Activated naive CD4-positive, alpha-beta T cell treated with anti-CD3 and anti-CD28 coated beads, Interleukin-2, amount 50 U/mL, for 72 hours (primary cell): ENCODE results near the gene PJA2. TPM values are rescaled to one million over a fixed set of nuclear protein-coding genes. Genes with fewer than 3 reads are reported as not detected.

Experiments
- ATAC-seq, 2 donors: fragments of 150-1000 bp; cut with Tn5 transposase; 2 replicates each; pipeline ENCODE4 v1.10.0; 2021; ENCODE audit warnings: mild to moderate bottlenecking in 2 of 2, moderate library complexity in 2 of 2
- DNase-seq, 2 donors: peaks; one replicate each; pipeline ENCODE4 v3.0.0; 2021 to 2022; ENCODE audit warnings: low spot score in 2 of 2
- H3K27ac Mint-ChIP-seq, 2 donors: one replicate each; pipeline ENCODE4 v1.8.0; 2022; ENCODE audit warnings: mild to moderate bottlenecking in 2 of 2, mixed read lengths in 2 of 2
- H3K36me3 Mint-ChIP-seq, 2 donors: one replicate each; pipeline ENCODE4 v1.8.0; 2022; ENCODE audit warnings: mixed read lengths in 2 of 2
- H3K9me3 Mint-ChIP-seq, 2 donors: one replicate each; pipeline ENCODE4 v1.8.0; 2022; ENCODE audit warnings: mixed read lengths in 2 of 2
- total RNA-seq, 2 donors: library from RNA; stranded (reverse); gene quantifications; one replicate each; pipeline ENCODE4 v1.2.3, GENCODE V29; 2022

Gene PJA2
- total RNA-seq, 2 donors from 2014 or later: 63.6 to 64.5 TPM

DNA sequence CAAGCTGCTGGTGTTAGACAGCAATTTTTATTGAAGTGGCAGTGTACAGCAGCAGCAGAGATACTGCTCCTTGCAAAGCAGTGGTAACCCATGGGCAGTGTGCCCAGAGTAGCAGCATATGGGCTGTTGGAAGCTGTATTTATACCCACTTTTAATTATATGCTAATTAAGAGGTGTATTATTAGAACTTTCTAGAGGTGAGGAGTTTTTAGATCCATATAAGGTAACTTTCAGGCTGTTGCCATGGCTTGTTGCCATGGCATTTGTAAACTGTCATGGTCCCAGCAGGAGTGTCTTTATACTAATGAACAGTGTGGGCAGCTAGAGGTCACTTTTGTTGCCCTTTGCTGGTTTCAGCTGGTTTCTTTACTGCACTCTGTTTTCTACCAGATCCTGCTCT, 3.7 kb upstream of the PJA2 start:
- ATAC-seq (no peak), DNase-seq (no peak)
- peaks cover 17 to 30% of the 10 kb centered on the region in 2 donors for H3K36me3 Mint-ChIP-seq
- H3K9me3 Mint-ChIP-seq: peaks cover 9 to 15% of the 10 kb centered on the region in 2 donors
- H3K27ac Mint-ChIP-seq: peak overlapping the region in 1 of 2 donors; percentile 53

DNA sequence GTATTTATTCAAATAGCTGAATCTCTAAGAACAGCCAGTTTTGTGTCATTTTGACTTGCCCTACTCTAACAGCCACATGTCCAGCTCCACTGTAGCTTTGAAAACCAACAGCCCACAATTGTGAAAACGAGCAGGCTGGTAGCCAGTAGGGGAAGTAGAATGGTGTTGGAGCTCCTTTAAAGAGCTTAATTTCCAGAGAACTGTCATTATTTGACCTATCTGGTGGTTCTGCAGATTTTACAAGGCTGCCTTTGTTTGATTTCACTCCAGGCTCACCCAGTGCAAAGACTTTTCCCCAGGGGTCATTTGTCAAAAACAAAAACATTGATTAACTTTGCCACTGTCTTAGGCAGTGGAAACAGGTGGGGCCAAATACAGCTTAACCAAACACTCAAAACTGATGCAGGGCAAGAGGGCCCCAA, 3.2 kb upstream of the PJA2 start:
- Mint-ChIP-seq H3K36me3 (peaks cover 17 to 30% of the 10 kb centered on the region in 2 donors), H3K9me3 (peaks cover 9 to 15% of the 10 kb centered on the region in 2 donors), H3K27ac (no peak overlapping the region)
- no peak for ATAC-seq
- no peak for DNase-seq

- ATAC-seq: peak in 1 of 2 donors; percentile 2
- H3K27ac Mint-ChIP-seq: peak overlapping the region in 1 of 2 donors; percentile 99
- peaks cover 22 to 30% of the 10 kb centered on the region in 2 donors for H3K36me3 Mint-ChIP-seq
Observed at GRCh38 chr5:109411627-109412026, 1.9 kb upstream of the PJA2 start.

DNA sequence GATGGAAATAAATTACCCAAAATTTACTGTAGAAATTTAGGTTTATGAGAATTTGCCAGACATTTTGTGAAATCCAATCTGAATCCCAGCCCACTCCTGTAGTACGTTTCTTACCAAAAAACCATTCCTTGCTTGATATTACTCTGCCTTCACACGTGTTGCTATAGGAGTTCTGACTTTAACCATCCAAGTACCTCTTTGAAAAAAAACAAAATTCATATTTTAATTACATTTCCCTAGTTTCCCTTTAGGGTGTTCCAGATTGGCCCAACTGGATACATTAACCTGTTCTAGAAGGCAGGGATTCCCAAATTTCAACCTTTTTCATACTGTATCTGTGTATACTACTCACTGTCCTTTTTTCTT, 1.4 kb upstream of the PJA2 start:
- DNase-seq (no peak), ATAC-seq (no peak)
- Mint-ChIP-seq H3K27ac (peak overlapping the region; percentile 96 to 99), H3K36me3 (peaks cover 22 to 30% of the 10 kb centered on the region in 2 donors), H3K9me3 (peaks cover 9 to 15% of the 10 kb centered on the region in 2 donors)

More at GRCh38 chr5:109411627-109412026, 1.9 kb upstream of the PJA2 start:
- peaks cover 9 to 15% of the 10 kb centered on the region in 2 donors for H3K9me3 Mint-ChIP-seq
- no peak for DNase-seq

DNA sequence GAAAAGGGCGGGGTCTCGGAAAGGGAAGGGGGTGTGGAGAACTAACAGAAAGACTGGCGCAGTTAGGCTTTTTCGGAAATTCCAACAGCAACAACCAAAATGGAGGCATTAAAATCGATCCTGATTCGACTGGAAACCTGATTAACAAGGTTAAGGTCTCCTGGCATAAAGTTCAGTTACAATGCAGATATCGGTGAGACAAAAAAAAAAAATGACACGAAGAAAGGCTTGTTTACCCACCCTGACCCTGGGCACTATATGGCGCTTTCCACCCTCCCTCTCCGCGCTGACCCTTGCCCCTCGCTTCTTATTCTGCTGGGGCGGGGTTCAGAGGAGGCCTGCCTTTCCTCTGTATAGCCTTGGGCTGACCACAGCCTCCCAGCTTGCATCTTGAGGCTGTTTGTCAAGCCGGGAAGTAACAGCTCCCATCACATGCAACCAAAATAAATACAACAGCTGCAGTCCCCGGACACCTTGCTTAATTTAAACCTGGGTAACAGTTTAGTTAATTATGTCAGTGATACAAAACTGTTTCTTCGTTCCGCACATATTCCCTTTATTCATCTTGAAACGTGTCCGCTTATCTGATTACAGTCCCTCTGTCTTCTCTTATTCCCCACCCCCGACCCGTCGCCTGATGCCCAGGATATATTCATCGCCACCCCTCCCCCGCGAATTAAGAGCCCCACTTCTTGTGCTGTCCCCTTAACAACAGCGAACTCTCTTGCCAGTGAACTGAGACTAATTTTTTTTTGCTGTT, 795 bp upstream of the PJA2 start:
- Mint-ChIP-seq H3K9me3 (peaks cover 9 to 10% of the 10 kb centered on the region in 2 donors), H3K36me3 (peaks cover 22 to 24% of the 10 kb centered on the region in 2 donors), H3K27ac (peak overlapping the region; percentile 96 to 99)
- DNase-seq (peak; percentile 24 to 65), ATAC-seq (peak in 1 of 2 donors; percentile 15)

DNA sequence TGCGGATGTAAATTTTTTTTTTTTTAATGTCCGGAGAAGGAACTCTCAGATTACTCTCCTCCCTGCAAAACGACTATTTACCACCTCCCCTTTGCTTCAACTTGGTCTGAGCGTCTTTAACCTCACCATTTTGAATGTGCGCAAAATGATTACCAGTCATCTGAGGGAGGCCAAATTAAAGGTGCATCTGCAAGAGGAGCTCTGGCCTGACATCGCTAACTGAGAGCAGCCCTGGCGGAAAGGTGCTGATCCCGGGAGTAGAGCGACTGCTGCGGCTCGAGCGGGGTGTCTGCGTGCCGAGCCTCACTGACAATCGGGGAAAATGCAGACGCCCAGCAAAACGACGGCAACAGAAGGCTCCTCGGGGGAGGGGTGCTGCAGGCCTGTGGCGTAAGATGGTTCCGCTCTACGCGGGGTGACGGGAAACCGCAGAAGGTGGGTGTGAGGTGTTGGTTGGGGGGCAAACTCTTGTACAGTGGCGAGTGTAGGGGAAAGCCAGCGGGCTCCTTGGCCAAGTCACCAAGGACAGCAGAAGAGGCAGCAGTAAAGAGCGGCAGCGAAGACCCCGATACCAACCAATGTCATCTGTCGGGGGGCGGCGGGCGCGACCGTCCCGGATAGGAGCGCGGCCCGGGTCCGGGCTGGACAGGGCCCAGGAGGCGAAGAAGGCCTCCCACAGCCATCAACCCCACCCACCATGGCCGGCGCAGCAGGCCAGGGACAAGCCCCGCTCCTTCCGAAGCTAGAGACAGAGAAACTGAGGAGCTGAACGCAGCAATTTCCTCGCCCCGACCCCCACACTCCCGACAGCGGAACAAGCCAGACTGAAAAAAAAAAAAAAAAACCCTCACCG, 557 bp downstream of the PJA2 start:
- DNase-seq (peak; percentile 67 to 86), ATAC-seq (peak; percentile 36 to 39)
- Mint-ChIP-seq H3K27ac (peak overlapping the region; percentile 99), H3K9me3 (peaks cover 5 to 6% of the 10 kb centered on the region in 2 donors), H3K36me3 (peaks cover 17 to 18% of the 10 kb centered on the region in 2 donors)

GRCh38 chr5:109407913-109408312, 1.9 kb downstream of the PJA2 start:
- peak overlapping the region; percentile 25 to 99 for H3K27ac Mint-ChIP-seq
- H3K9me3 Mint-ChIP-seq: no peaks in the 10 kb centered on the region
- DNase-seq (no peak), ATAC-seq (no peak)
- H3K36me3 Mint-ChIP-seq: peaks cover 11 to 16% of the 10 kb centered on the region in 2 donors

GRCh38 chr5:109406719-109407118, 3.1 kb downstream of the PJA2 start:
- peaks cover 11 to 16% of the 10 kb centered on the region in 2 donors for H3K36me3 Mint-ChIP-seq
- ATAC-seq: no peak
- H3K27ac Mint-ChIP-seq: peak overlapping the region in 1 of 2 donors; percentile 53
- H3K9me3 Mint-ChIP-seq: no peaks in the 10 kb centered on the region
- DNase-seq: no peak

- DNase-seq: no peak
- H3K9me3 Mint-ChIP-seq: no peaks in the 10 kb centered on the region
- H3K27ac Mint-ChIP-seq: no peak overlapping the region
- no peak for ATAC-seq
- peaks cover 9 to 21% of the 10 kb centered on the region in 2 donors for H3K36me3 Mint-ChIP-seq
Observed at GRCh38 chr5:109404428-109404960, 5.3 kb downstream of the PJA2 start.

GRCh38 chr5:109403469-109403868, 6.3 kb downstream of the PJA2 start:
- Mint-ChIP-seq H3K36me3 (peaks cover 6 to 19% of the 10 kb centered on the region in 2 donors), H3K27ac (no peak overlapping the region), H3K9me3 (no peaks in the 10 kb centered on the region)
- ATAC-seq (no peak), DNase-seq (no peak)

GRCh38 chr5:109399092-109399759, 10.5 kb downstream of the PJA2 start:
- DNase-seq (no peak), ATAC-seq (peak in 1 of 2 donors; percentile 56)
- Mint-ChIP-seq H3K9me3 (no peaks in the 10 kb centered on the region), H3K27ac (no peak overlapping the region), H3K36me3 (peaks cover 6 to 25% of the 10 kb centered on the region in 2 donors)

GRCh38 chr5:109396965-109397364, 12.8 kb downstream of the PJA2 start:
- DNase-seq (no peak), ATAC-seq (no peak)
- no peak overlapping the region for H3K27ac Mint-ChIP-seq
- H3K36me3 Mint-ChIP-seq: peaks cover 6 to 30% of the 10 kb centered on the region in 2 donors
- H3K9me3 Mint-ChIP-seq: no peaks in the 10 kb centered on the region

- DNase-seq: no peak
- no peak for ATAC-seq
- Mint-ChIP-seq H3K9me3 (no peaks in the 10 kb centered on the region), H3K27ac (peak overlapping the region in 1 of 2 donors; percentile 36), H3K36me3 (peaks cover 11 to 41% of the 10 kb centered on the region in 2 donors)
Observed at GRCh38 chr5:109394806-109395205, 15.0 kb downstream of the PJA2 start.

DNA sequence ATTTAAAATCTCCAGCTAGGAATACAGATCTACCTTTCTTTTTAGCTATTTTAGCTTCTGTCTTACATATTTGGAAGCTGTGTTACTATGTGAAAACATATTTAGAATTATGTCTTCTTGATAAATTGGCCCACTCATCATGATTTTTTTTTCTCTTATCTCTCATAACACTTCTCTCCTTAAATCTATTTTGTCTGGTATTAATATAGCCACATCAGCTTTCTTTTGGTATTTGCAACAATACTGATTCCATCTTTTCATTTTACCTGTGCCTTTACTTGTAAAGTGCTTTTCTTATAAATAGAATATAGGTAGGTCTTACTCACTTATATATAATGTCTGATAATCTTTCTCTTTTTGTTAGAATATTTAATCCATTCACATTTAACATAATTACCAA, 19.6 kb downstream of the PJA2 start:
- ATAC-seq (no peak), DNase-seq (no peak)
- no peaks in the 10 kb centered on the region for H3K9me3 Mint-ChIP-seq
- H3K36me3 Mint-ChIP-seq: peaks cover 5 to 30% of the 10 kb centered on the region in 2 donors
- H3K27ac Mint-ChIP-seq: no peak overlapping the region

- H3K9me3 Mint-ChIP-seq: no peaks in the 10 kb centered on the region
- no peak for ATAC-seq
- no peak for DNase-seq
- peaks cover 5 to 23% of the 10 kb centered on the region in 2 donors for H3K36me3 Mint-ChIP-seq
- H3K27ac Mint-ChIP-seq: no peak overlapping the region
Observed at GRCh38 chr5:109388407-109388806, 21.4 kb downstream of the PJA2 start.

- DNase-seq (no peak), ATAC-seq (no peak)
- H3K9me3 Mint-ChIP-seq: no peaks in the 10 kb centered on the region
- H3K27ac Mint-ChIP-seq: no peak overlapping the region
- peaks cover 5 to 17% of the 10 kb centered on the region in 2 donors for H3K36me3 Mint-ChIP-seq
Observed at GRCh38 chr5:109387408-109387974, 22.3 kb downstream of the PJA2 start.
